Left lung (tissue), 10 donors: ENCODE measurements around the gene RAB3A. TPM values are rescaled to one million over a fixed set of nuclear protein-coding genes. Genes with fewer than 3 reads are reported as not detected.

Experiments used
- ATAC-seq: fragments of 200-7000 bp; cut with Tn5 transposase; one replicate; pipeline ENCODE4 v1.9.1; 2020; ENCODE audit warnings: moderate library complexity
- DNase-seq, 4 donors: peaks; one replicate each; pipeline ENCODE4 v3.0.0-alpha.2; 2013 to 2020
- H3K27ac ChIP-seq, 2 donors: fragments of 200-600 bp; sonication (generic) in 1 of 2; one replicate each; pipeline versions ENCODE4 v1.5.0 to v1.8.0; 2020 to 2021
- H3K27me3 ChIP-seq, 2 donors: fragments of 200-600 bp; sonication (generic) in 1 of 2; one replicate each; pipeline versions ENCODE4 v1.5.0 to v1.8.0; 2020 to 2021
- H3K36me3 ChIP-seq, 2 donors: fragments of 200-600 bp; sonication (generic) in 1 of 2; one replicate each; pipeline versions ENCODE4 v1.5.0 to v1.8.0; 2020 to 2021
- H3K4me1 ChIP-seq, 2 donors: fragments of 200-600 bp; one replicate each; pipeline ENCODE4 v1.8.0; 2021
- H3K4me3 ChIP-seq, 2 donors: fragments of 200-600 bp; sonication (generic) in 1 of 2; one replicate each; pipeline versions ENCODE4 v1.5.0 to v1.8.0; 2020 to 2021; ENCODE audit warnings: mild to moderate bottlenecking in 1 of 2
- H3K9me3 ChIP-seq, 2 donors: fragments of 200-600 bp; sonication (generic) in 1 of 2; one replicate each; pipeline versions ENCODE4 v1.5.0 to v1.8.0; 2020 to 2021
- CTCF ChIP-seq, 2 donors: fragments of 200-600 bp; sonication (generic) in 1 of 2; IDR thresholded peaks; one replicate each; pipeline versions ENCODE4 v1.5.0 to v1.8.0; 2021; ENCODE audit warnings: antibody characterized with exemption in 2 of 2
- intact Hi-C, 2 donors: fragments of 100-400 bp; cut with DNase I; formaldehyde crosslinking; loops; one replicate each; pipeline versions ENCODE4 v1.11.2 to v1.14.2; 2022
- polyA plus RNA-seq, 6 donors: library from polyadenylated mRNA; unstranded; fragments of 120-200 nt; gene quantifications; one replicate each; pipeline ENCODE4 v1.2.1, GENCODE V29; 2013; ENCODE audit not compliant: insufficient read length in 6 of 6
- total RNA-seq, 2 donors: library from RNA; stranded (reverse); fragmentation: NEBNext Ultra II Directional; extraction: Animal tissue kit (Norgen Biotek cat#: 25700); gene quantifications; one replicate each; pipeline ENCODE4 v1.2.1, GENCODE V29; 2021
- donor health status: DM: no; HTN: yes; CAD: no.
- donor health status: DM: no; HTN: no; CAD: no.

RAB3A gene
- total and polyA plus RNA-seq, 8 donors: 3.1 to 6.2 (median 4.3) TPM

GRCh38 chr19:18150776-18151624 lies 52.8 kb downstream of the RAB3A start:
- DNase-seq (no peak), ATAC-seq (no peak)
- H3K9me3 ChIP-seq: no peaks in the 10 kb centered on the region
- no peaks in the 10 kb centered on the region for H3K27me3 ChIP-seq
- no peak overlapping the region for H3K27ac ChIP-seq
- peaks cover 0 to 53% of the 10 kb centered on the region in 2 donors for H3K36me3 ChIP-seq
- peaks cover 11 to 35% of the 10 kb centered on the region in 2 donors for H3K4me1 ChIP-seq
- no peak overlapping the region for H3K4me3 ChIP-seq
- intact Hi-C loops: no loop called here
- TF ChIP-seq CTCF (IDR thresholded peaks at IDR 0.05): no peak

GRCh38 chr19:18149596-18149975 lies 54.3 kb downstream of the RAB3A start:
- TF ChIP-seq CTCF (IDR thresholded peaks at IDR 0.05): no peak
- no peaks in the 10 kb centered on the region for H3K9me3 ChIP-seq
- no peak overlapping the region for H3K4me3 ChIP-seq
- DNase-seq: no peak
- no peak overlapping the region for H3K27ac ChIP-seq
- ATAC-seq: no peak
- intact Hi-C loops: no loop called here
- peaks cover 0 to 62% of the 10 kb centered on the region in 2 donors for H3K36me3 ChIP-seq
- no peaks in the 10 kb centered on the region for H3K27me3 ChIP-seq
- H3K4me1 ChIP-seq: peaks cover 9 to 25% of the 10 kb centered on the region in 2 donors

GRCh38 chr19:18147396-18147795 lies 56.4 kb downstream of the RAB3A start:
- Histone ChIP-seq H3K27ac (no peak overlapping the region), H3K4me1 (peaks cover 0 to 12% of the 10 kb centered on the region in 2 donors), H3K9me3 (no peaks in the 10 kb centered on the region), H3K27me3 (no peaks in the 10 kb centered on the region), H3K36me3 (peaks cover 0 to 84% of the 10 kb centered on the region in 2 donors), H3K4me3 (no peak overlapping the region)
- DNase-seq (no peak), ATAC-seq (no peak)
- no peak for TF ChIP-seq CTCF (IDR thresholded peaks at IDR 0.05)
- intact Hi-C loops: no loop called here

Other genes starting within 250 kb of the RAB3A start
- gene KCNN1, start 236.9 kb downstream of the RAB3A start, total RNA-seq: under 1 TPM; 0.06 to 0.10 TPM
- gene KCNN1, start 236.9 kb downstream of the RAB3A start, polyA plus RNA-seq: 1 to 10 TPM; 1.9 to 2.8 (median 2.2) TPM
- gene ARRDC2, start 195.9 kb downstream of the RAB3A start, total RNA-seq: 10 to 100 TPM; 23.3 to 37.8 TPM
- gene ARRDC2, start 195.9 kb downstream of the RAB3A start, polyA plus RNA-seq: 10 to 100 TPM in 3 of 6 donors, 1 to 10 TPM in 3; 7.4 to 12.1 (median 9.9) TPM
- 1 to 10 TPM; 3.1 to 5.4 TPM for gene IL12RB1, start 117.1 kb downstream of the RAB3A start, total RNA-seq
- gene IL12RB1, start 117.1 kb downstream of the RAB3A start, polyA plus RNA-seq: under 1 TPM; 0.33 to 0.81 (median 0.47) TPM
- 10 to 100 TPM; 17.0 to 30.3 TPM for gene MAST3, start 106.3 kb downstream of the RAB3A start, total RNA-seq
- 1 to 10 TPM; 4.7 to 8.4 (median 6.4) TPM for gene MAST3, start 106.3 kb downstream of the RAB3A start, polyA plus RNA-seq
- gene PIK3R2, start 50.9 kb downstream of the RAB3A start, total RNA-seq: 10 to 100 TPM; 34.1 to 35.3 TPM
- gene PIK3R2, start 50.9 kb downstream of the RAB3A start, polyA plus RNA-seq: 10 to 100 TPM; 25.7 to 37.7 (median 30.2) TPM
- gene IFI30, start 30.2 kb downstream of the RAB3A start, total RNA-seq: 100 to 1,000 TPM; 577 to 986 TPM
- gene IFI30, start 30.2 kb downstream of the RAB3A start, polyA plus RNA-seq: 10 to 100 TPM in 3 of 6 donors, 1 to 10 TPM in 3; 7.3 to 18.2 (median 10.0) TPM
- gene MPV17L2, start 10.8 kb downstream of the RAB3A start, total RNA-seq: 10 to 100 TPM; 10.3 to 14.8 TPM
- 1 to 10 TPM; 4.9 to 8.5 (median 6.8) TPM for gene MPV17L2, start 10.8 kb downstream of the RAB3A start, polyA plus RNA-seq
- gene PDE4C, start 22.4 kb upstream of the RAB3A start, total RNA-seq: 10 to 100 TPM in 1 of 2 donors, 1 to 10 TPM in 1; 3.7 to 11.3 TPM
- gene PDE4C, start 22.4 kb upstream of the RAB3A start, polyA plus RNA-seq: 1 to 10 TPM; 1.3 to 6.2 (median 1.8) TPM
- gene IQCN, start 70.4 kb upstream of the RAB3A start, total RNA-seq: 1 to 10 TPM; 3.0 to 5.8 TPM
- 10 to 100 TPM in 1 of 6 donors, 1 to 10 TPM in 5; 3.7 to 12.7 (median 8.1) TPM for gene IQCN, start 70.4 kb upstream of the RAB3A start, polyA plus RNA-seq
- gene JUND, start 77.6 kb upstream of the RAB3A start, total RNA-seq: 100 to 1,000 TPM; 179 to 232 TPM
- gene JUND, start 77.6 kb upstream of the RAB3A start, polyA plus RNA-seq: 100 to 1,000 TPM in 2 of 6 donors, 10 to 100 TPM in 4; 43.1 to 191 (median 86.1) TPM
- gene LSM4, start 119.0 kb upstream of the RAB3A start, total RNA-seq: 100 to 1,000 TPM in 1 of 2 donors, 10 to 100 TPM in 1; 87.8 to 121 TPM
- 10 to 100 TPM; 72.7 to 95.5 (median 78.7) TPM for gene LSM4, start 119.0 kb upstream of the RAB3A start, polyA plus RNA-seq
- gene PGPEP1, start 136.6 kb upstream of the RAB3A start, total RNA-seq: 10 to 100 TPM; 36.7 to 39.5 TPM
- gene PGPEP1, start 136.6 kb upstream of the RAB3A start, polyA plus RNA-seq: 10 to 100 TPM; 16.1 to 21.7 (median 20.0) TPM
- gene GDF15, start 182.1 kb upstream of the RAB3A start, total RNA-seq: 100 to 1,000 TPM in 1 of 2 donors, 10 to 100 TPM in 1; 99.0 to 180 TPM
- gene GDF15, start 182.1 kb upstream of the RAB3A start, polyA plus RNA-seq: 10 to 100 TPM; 15.7 to 50.6 (median 30.7) TPM
- 10 to 100 TPM; 14.4 to 53.7 TPM for gene LRRC25, start 193.6 kb upstream of the RAB3A start, total RNA-seq
- gene LRRC25, start 193.6 kb upstream of the RAB3A start, polyA plus RNA-seq: 1 to 10 TPM; 1.3 to 1.9 (median 1.4) TPM
- 10 to 100 TPM; 49.8 to 79.9 TPM for gene SSBP4, start 215.4 kb upstream of the RAB3A start, total RNA-seq
- gene SSBP4, start 215.4 kb upstream of the RAB3A start, polyA plus RNA-seq: 10 to 100 TPM; 58.1 to 99.8 (median 75.6) TPM
- 10 to 100 TPM; 22.8 to 43.9 TPM for gene ISYNA1, start 234.1 kb upstream of the RAB3A start, total RNA-seq
- 100 to 1,000 TPM; 110 to 159 (median 125) TPM for gene ISYNA1, start 234.1 kb upstream of the RAB3A start, polyA plus RNA-seq